HT1080 (cell line): ENCODE data around the gene EFEMP1. TPM values are rescaled to one million over a fixed set of nuclear protein-coding genes. Genes with fewer than 3 reads are reported as not detected.

Experiments
- DNase-seq: peaks from one replicate; pipeline ENCODE4 v3.0.0-alpha.2; 2015; ENCODE audit warnings: low read depth
- total RNA-seq: library from RNA; depleted of rRNA; stranded (reverse); fragments of >200 nt; shearing (Covaris generic); gene quantifications from 2 replicates; pipeline ENCODE4 v1.2.3, GENCODE V29; 2014; rRNA removed

The EFEMP1 gene
- total RNA-seq, 1 experiment from 2014 or later: 336 TPM

- no peak for DNase-seq
These were observed 86.5 kb downstream of the EFEMP1 start for GRCh38 chr2:55837073-55837472.

GRCh38 chr2:55831671-55832410 is 91.7 kb downstream of the EFEMP1 start:
- peak; percentile 59 for DNase-seq

- DNase-seq: no peak
These were observed 95.7 kb downstream of the EFEMP1 start for GRCh38 chr2:55827855-55828254.

- DNase-seq: peak; percentile 48
These were observed 96.2 kb downstream of the EFEMP1 start for GRCh38 chr2:55827428-55827827.

GRCh38 chr2:55826246-55826645 is 97.3 kb downstream of the EFEMP1 start:
- DNase-seq: no peak

- no peak for DNase-seq
These were observed 99.0 kb downstream of the EFEMP1 start for GRCh38 chr2:55824551-55825096.

Other genes with a start within 250 kb of the EFEMP1 start
- 57.6 and 70.9 TPM in 2 replicates for gene PNPT1, start 229.9 kb downstream of the EFEMP1 start, total RNA-seq